ENCODE measurements around the gene KCTD16. TPM values are rescaled to one million over a fixed set of nuclear protein-coding genes. Genes with fewer than 3 reads are reported as not detected.

Gene KCTD16
- polyA plus RNA-seq, 1 donor (not counting 4 experiments of a cell fraction or from before 2014, with no cell fraction given), result 0.04 TPM

GRCh38 chr5:144139586-144139985 is 31.1 kb upstream of the KCTD16 start:
- no peaks in the 10 kb centered on the region for H3K79me2 ChIP-seq (ENCODE audit: control insufficient read depth, insufficient read depth, low read length)
- H4K20me1 ChIP-seq (ENCODE audit: control insufficient read depth, extremely low read depth, insufficient read depth, low read length), result no peaks in the 10 kb centered on the region
- H3K4me2 ChIP-seq (ENCODE audit: control insufficient read depth, extremely low read depth, insufficient read depth, low read depth, low read length), result no peak overlapping the region
- H3K4me1 ChIP-seq (ENCODE audit: control insufficient read depth, extremely low read depth, insufficient read depth, low read length), result peaks cover 1% of the 10 kb centered on the region
- H3K36me3 ChIP-seq (ENCODE audit: control insufficient read depth in 2 of 2, extremely low read depth in 1 of 2, insufficient read depth in 2 of 2, low read length in 2 of 2), result no peaks in the 10 kb centered on the region
- H3K27me3 ChIP-seq (ENCODE audit: control insufficient read depth, extremely low read depth, insufficient read depth, low read length), result no peaks in the 10 kb centered on the region
- DNase-seq (ENCODE audit: low read depth, low spot score) (no peak), FAIRE-seq (no peak)
- peak in 1 of 3 experiments; percentile 36 for TF ChIP-seq CTCF (optimal IDR thresholded peaks at IDR 0.05 in 1 of 3, IDR thresholded peaks at IDR 0.05 in 1 of 3, conservative IDR thresholded peaks at IDR 0.05 in 1 of 3; ENCODE audit: extremely low read depth in 1 of 3, insufficient read depth in 2 of 3, low read length in 3 of 3)
- TF ChIP-seq EZH2 (IDR thresholded peaks at IDR 0.05; ENCODE audit: low read length), result no peak
- no peaks in the 10 kb centered on the region for H3K9me1 ChIP-seq (ENCODE audit: control insufficient read depth, extremely low read depth, insufficient read depth, low read length)
- no peak overlapping the region for H2AFZ ChIP-seq (ENCODE audit: control insufficient read depth, low read length)
- H3K27ac ChIP-seq (ENCODE audit: control insufficient read depth, insufficient read depth, low read length), result no peak overlapping the region
- no peaks in the 10 kb centered on the region for H3K9me3 ChIP-seq (ENCODE audit: control insufficient read depth, low read depth, low read length)
- no peak overlapping the region for H3K4me3 ChIP-seq (ENCODE audit: control insufficient read depth in 2 of 3, extremely low read depth in 1 of 3, insufficient read depth in 2 of 3, low read depth in 1 of 3, low read length in 3 of 3)
- dilution Hi-C loops (cut with MboI; ENCODE audit: extremely low pct_ligation_motif_present, low sequenced_read_pairs), result no loop called here
- no peak overlapping the region for H3K9ac ChIP-seq (ENCODE audit: control insufficient read depth, extremely low read depth, insufficient read depth, low read length)

- no peaks in the 10 kb centered on the region for H3K9me1 ChIP-seq (ENCODE audit: control insufficient read depth, extremely low read depth, insufficient read depth, low read length)
- no peak overlapping the region for H3K4me3 ChIP-seq (ENCODE audit: control insufficient read depth in 2 of 3, extremely low read depth in 1 of 3, insufficient read depth in 2 of 3, low read depth in 1 of 3, low read length in 3 of 3)
- dilution Hi-C loops (cut with MboI; ENCODE audit: extremely low pct_ligation_motif_present, low sequenced_read_pairs), result no loop called here
- H2AFZ ChIP-seq (ENCODE audit: control insufficient read depth, low read length), result no peak overlapping the region
- TF ChIP-seq EZH2 (IDR thresholded peaks at IDR 0.05; ENCODE audit: low read length), result no peak
- no peak for TF ChIP-seq CTCF (optimal IDR thresholded peaks at IDR 0.05 in 1 of 3, IDR thresholded peaks at IDR 0.05 in 1 of 3, conservative IDR thresholded peaks at IDR 0.05 in 1 of 3; ENCODE audit: extremely low read depth in 1 of 3, insufficient read depth in 2 of 3, low read length in 3 of 3)
- no peaks in the 10 kb centered on the region for H3K36me3 ChIP-seq (ENCODE audit: control insufficient read depth in 2 of 2, extremely low read depth in 1 of 2, insufficient read depth in 2 of 2, low read length in 2 of 2)
- H3K4me2 ChIP-seq (ENCODE audit: control insufficient read depth, extremely low read depth, insufficient read depth, low read depth, low read length), result no peak overlapping the region
- H4K20me1 ChIP-seq (ENCODE audit: control insufficient read depth, extremely low read depth, insufficient read depth, low read length), result no peaks in the 10 kb centered on the region
- H3K9ac ChIP-seq (ENCODE audit: control insufficient read depth, extremely low read depth, insufficient read depth, low read length), result no peak overlapping the region
- FAIRE-seq, result no peak
- DNase-seq (ENCODE audit: low read depth, low spot score), result no peak
- no peaks in the 10 kb centered on the region for H3K27me3 ChIP-seq (ENCODE audit: control insufficient read depth, extremely low read depth, insufficient read depth, low read length)
- H3K27ac ChIP-seq (ENCODE audit: control insufficient read depth, insufficient read depth, low read length), result no peak overlapping the region
- H3K4me1 ChIP-seq (ENCODE audit: control insufficient read depth, extremely low read depth, insufficient read depth, low read length), result peaks cover 2% of the 10 kb centered on the region
- H3K9me3 ChIP-seq (ENCODE audit: control insufficient read depth, low read depth, low read length), result no peaks in the 10 kb centered on the region
- no peaks in the 10 kb centered on the region for H3K79me2 ChIP-seq (ENCODE audit: control insufficient read depth, insufficient read depth, low read length)
Measured at GRCh38 chr5:144141585-144141984, 29.1 kb upstream of the KCTD16 start.
